HG03575 (cell line): ENCODE measurements around the gene IL1R1.
A peak's percentile ranks its signal among the peaks of the same experiment; 100 is the strongest.
"Not testable (repeated sequence)": the region's sequence is repeated elsewhere in the genome, so short reads cannot be mapped to it uniquely, and the experiment has no call there.

ENCODE experiments used
- ATAC-seq: cut with Tn5 transposase; IDR thresholded peaks from one replicate; pipeline ENCODE4 v1.9.1; 2021; ENCODE audit not compliant: unreplicated experiment, insufficient number of reproducible peaks, low FRiP score; ENCODE audit errors: extremely low read depth

IL1R1 gene, protein sequence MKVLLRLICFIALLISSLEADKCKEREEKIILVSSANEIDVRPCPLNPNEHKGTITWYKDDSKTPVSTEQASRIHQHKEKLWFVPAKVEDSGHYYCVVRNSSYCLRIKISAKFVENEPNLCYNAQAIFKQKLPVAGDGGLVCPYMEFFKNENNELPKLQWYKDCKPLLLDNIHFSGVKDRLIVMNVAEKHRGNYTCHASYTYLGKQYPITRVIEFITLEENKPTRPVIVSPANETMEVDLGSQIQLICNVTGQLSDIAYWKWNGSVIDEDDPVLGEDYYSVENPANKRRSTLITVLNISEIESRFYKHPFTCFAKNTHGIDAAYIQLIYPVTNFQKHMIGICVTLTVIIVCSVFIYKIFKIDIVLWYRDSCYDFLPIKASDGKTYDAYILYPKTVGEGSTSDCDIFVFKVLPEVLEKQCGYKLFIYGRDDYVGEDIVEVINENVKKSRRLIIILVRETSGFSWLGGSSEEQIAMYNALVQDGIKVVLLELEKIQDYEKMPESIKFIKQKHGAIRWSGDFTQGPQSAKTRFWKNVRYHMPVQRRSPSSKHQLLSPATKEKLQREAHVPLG

DNA sequence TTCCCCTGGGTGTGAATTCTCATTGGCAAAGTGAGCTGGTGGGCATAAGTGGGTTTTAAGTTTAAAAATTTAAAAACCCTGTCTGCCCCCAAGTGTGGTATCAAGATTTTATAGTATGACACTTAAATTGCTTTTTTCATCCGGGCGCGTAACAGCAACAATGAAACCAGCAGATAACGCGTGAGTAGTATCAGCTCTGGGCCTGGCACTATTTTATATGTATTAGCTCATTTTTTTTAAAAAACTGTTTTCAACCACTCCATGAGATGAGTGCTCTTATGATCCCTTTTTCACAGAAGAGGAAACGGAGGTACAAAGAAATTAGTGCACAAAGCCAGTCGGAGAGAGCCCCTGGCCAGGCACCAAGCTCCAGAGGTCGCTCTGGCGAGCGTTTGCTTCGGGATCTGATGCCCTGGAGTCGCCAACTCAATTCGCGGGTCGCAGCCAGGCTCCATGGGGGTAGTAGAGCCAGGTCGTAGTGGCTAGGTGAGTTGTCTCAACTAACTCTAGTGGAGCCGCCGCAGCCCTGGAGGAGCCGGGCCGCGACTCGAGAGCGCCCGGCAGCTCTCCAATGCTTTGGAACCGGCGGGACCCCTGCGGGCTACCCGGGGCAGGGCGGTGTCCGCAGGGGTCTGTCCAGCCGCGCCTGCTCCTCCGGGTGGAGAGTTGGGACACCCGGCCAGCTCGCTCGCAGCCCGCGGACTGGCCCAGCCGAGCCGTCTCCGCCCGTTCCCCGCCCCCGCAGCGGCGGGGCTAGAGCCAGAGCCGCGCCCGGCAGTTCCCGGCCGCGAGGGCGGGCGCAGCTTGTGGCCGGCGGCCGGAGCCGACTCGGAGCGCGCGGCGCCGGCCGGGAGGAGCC lies at the start of gene IL1R1:
Gene IL1R1, plus strand, starts transcription at position 777 of the 859 bp plus-strand sequence. CDS start 14,979 bp downstream, outside the sequence.
- ATAC-seq: no peak

DNA sequence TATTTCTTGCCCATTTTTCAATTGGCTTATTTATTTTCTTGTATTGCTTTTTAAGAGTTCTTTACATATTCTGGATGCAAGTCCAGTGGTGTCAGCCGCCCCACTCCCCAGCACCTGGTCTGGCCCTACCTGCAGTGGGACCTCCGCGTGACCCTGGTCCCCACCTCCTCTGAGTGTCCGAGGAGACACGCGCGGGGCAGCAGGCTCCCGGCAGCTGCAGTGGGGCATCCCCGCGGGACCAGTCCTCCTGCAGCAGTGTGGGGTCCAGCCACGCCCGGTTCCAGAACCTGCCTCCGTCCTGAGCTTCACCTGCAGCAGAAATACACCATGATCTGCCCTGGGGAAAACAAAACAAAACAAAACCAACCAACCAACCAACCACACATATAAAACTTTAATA lies 48.9 kb upstream of the IL1R1 start:
- ATAC-seq: no peak

DNA sequence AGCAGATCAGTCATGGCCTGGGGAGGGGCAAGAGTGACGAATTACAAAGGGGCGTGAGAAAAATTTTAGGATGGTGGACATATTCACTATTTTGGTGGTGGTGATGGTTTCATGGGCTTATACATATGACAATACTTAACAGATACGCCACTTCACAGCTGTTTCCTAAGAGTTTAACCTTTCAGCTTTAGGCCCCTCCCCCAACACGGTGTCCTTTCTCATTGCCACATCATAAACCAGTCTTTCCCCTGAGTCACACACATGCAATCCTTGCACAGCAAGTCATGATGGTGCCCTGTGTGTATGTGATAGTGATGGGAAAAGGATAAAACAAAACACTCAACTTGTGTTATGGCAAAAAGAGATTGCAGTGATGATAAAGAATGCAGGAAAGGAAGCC lies 47.6 kb upstream of the IL1R1 start:
- no peak for ATAC-seq

DNA sequence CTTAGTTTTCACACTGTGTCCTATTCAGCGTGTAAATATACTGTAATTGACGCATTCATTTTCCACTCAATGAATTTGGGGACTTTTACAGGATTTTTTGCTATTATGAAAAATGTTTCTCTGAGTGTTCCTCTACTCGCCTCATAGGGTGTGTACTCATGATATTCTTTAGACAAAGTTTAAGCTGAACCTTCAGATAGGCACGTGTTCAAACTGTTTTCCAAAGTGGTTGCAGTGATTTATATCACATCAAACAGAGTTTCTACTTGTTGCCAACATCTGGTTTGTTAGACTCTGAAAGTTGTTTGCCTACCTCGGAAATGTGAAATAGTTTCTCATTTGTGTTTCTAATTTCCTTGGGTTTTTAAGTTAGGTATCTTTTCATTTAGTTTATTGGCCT lies 46.4 kb upstream of the IL1R1 start:
- no peak for ATAC-seq

DNA sequence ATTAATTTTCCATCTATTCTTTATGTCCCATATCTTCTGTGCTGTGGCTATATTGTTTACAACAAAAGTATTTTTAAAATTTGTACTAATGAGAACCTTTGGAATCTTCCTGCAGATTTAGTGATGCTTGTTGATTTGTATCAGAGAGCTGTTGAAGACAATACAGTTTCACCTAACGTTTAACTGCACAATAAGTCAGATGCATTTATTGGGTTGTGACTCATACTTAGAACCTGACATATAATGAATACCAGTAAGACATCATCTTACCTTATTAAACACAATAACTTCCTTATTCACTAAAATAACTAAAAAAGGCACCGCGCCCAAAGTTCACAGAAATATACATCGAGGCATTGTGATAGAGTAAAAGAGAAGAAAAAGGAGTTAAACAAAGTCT lies 43.8 kb upstream of the IL1R1 start:
- ATAC-seq: no peak

DNA sequence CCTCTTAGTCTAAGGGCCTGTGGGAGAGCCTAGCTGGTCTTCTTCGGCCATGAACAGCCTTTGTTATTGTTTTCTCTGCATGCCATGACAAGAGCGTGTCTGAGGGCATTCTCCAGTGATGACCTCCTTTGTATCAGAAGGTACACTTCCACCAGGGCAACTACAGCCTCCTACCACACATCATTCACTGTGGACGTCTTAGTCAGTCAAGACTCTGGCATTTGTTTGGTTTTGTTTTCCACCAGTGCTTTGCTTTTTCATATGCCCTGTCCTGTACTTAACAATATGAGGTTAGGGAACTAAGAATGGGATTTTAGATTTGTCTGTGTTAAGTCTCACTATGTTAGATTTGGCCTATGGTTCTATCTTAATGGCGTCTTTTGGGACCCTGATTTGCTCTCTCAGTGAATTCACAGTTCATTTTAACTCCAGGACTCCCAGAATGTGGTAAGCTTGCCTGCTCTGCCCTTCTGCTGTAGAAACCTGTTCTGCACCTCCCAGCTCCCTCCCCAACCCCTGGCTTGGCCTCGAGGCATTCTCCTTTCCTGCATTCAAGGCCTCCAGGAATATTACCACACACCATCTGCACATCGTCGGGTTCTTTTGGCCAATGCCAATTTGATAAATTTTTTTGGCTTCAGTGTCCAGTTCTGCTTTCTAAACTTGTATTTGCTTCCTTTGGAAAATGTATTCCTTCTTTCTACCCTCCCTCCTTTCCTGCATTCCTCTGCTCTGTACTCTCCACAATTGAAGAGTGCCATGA lies 42.8 kb upstream of the IL1R1 start:
- no peak for ATAC-seq

DNA sequence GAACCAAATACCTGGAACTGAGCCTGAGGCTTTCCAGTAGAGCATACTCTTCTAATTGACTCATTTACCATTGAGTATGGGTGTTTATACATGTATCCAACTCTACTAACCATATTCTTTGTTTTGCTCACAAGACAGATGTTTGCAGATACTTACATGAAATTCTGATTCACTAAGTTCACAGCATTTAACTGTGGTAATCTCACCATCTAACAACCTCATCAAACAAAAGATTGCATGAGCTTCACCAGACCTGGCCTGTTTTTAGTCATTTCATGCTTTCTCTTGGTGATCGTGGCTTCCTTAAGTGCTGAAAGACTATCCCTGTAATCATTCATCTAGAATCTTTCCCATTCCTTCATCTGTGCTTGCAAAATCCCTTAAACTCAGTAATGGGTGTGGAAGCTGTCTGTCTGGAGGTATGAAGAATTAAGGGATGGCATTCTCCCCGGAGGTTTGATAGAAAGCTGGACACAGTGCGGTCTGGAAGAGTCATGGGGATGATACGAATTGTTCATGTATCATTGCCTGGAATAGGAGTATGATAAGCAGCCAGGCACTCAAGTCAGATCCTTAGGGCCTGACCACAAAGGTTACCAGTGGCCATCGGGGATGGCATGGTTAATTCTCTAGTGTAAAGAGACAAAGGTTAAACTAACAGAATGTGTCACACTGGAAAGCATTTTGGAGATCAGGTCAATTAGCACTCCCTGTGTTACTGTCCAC lies 42.0 kb upstream of the IL1R1 start:
- no peak for ATAC-seq

DNA sequence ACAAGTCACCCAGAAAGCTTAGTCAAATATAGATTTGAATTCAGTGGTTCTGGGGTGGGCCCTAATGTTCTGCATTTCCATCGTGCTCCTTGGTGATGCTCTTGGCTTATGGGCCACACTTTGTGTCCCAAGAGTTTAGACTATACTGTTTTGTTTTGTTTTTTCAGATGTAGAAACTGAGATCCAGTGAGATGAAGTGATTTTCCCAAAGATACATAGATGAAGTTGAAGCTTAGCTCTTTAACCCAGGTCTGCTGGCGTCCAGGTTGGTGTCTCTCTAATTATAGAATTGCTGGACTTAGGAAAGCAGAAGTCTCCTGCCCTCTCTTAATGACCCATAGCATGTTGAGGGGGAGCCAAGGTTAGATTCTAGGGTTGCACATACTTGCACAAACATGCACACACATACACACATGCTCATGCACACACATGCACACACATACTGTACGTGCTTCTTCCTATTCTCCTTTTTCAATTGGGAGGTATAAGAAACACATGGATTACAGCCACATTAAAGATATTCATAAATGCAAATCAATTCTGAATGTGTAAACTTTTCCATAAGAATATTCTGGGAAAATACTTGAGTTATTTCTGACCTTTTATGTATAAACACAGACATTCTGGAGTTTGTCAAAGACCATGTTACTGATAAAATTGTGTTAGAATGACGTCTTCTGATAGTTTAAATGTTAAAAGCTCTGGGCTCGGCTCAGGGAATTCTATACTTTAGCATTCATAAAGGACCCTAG lies 41.3 kb upstream of the IL1R1 start:
- no peak for ATAC-seq

DNA sequence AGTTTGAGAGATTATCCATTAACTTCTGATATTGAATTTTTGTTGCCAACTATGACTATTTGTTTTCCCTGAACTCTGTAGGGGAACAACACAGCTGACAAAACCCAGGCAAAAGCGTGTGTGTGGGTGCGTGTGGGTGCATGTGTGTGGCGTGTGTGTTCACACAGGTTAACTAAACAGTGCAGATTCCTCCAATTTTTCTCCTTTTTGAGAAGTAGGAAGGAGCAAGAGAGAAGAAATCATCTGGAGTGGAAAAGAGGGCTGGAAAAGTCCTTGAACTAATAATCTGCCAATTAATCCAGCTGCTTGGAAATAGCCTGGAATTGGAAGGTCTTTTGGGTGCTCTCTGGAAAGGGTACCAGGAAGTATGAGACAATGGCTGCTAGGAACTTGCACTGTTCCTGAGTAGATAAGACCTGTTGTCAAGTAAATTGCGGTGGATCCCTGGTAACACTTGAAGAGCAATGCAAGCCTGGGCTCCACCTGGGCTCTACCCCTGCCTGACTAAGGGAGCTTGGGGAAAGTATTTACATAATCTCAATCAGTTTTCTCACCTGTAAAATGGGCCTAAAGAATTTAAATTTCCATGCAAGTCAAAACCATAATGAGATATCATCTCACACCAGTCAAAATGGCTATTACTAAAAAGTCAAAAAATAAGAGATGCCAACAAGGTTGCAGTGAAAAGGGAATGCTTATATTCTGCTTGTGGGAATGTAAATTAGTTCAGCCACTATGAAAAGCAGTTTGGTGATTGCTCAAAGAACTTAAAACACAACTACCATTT lies 40.5 kb upstream of the IL1R1 start:
- no peak for ATAC-seq

DNA sequence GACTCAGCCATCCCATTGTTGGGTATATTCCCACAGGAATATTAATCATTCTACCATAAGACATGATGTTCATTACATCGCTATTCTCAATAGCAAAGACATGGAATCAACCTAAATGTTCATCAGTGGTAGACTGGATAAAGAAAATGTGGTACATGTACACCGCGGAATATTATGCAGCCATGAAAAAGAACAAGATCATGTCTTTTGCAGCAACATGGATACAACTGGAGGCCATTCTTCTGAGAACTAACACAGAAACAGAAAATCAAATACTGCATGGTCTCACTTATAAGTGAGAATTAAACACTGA lies 40.0 kb upstream of the IL1R1 start:
- not testable (repeated sequence) for ATAC-seq

DNA sequence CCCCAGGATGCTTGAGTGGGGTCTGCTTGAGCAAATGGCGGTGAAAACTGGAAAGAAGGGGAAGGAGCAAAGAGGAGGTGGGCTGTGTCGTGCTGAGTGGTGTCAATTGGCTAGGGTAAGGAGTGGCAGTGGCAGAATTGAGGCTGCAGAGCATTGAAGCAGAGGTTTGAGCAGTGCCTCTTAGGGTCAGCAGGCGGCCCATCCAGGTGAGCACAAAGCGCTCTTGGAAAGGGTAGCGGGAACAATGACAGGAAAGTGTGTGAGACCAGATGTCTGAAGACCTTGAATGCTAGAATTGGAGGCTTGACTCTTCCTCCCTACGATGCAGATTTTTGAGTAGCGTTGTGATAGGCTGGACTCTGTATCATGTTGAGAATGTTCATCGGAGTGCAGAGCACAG lies 39.3 kb upstream of the IL1R1 start:
- no peak for ATAC-seq

DNA sequence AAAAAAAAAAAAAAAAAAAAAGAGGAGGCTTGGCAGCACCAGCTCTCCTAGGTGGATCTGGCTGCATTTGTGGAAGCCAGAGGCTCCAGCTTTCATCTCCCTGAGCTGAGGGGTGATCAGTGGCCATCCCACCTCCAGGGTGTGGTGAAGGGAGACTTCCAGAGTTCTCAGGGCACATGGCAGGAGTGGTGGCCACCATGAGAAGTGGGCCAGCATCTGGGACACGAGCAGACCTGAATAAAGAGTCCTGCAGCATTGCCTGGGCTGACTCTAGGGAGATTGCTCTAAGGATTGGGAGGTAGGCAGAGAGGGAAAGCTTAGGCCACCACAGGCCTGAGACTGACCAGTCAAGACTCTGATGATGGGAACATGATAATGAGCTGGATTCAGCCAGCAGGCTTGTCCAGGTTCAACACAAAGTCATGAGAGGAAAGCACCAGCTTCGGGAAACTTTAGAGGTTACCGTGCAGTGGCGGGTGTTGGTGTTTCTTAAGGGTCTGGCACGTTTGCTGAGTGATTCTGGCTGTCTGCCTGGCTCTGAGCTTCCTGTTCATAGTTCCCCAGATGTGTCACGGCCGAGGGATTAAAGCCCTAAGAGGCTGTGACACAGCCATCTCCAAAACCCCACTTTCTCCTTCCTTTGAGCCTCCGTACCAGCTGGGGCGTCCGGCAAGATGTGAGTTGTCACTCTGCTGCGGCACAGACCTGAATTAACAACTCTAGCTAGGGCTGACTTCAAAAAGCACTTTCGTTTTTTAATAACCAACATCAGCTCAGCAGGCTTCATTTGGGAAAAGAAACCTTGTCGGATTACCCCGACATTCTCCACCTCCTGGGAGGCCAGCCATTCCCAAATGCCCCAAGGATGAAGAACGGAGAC lies 38.3 kb upstream of the IL1R1 start:
- ATAC-seq: peak; percentile 64

DNA sequence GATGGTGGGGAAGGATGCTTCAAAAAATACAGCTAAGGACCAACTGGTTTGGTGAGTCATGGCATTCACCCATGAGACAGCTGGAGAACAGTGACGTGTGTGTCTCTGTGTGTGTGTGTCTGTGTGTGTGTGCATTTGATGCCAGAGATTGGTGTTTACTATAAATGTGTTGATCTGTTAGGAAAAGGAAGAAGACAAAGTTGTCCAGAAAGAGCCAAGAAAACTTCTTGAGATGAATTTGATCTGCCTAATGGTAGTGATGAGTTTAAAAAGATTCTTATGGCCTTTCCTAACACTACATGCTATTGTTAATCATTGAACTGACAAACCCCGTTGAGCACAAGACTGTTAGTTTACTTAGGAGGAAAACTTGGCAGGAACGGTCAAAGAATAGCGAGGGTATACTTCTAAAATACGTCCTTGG lies 36.4 kb upstream of the IL1R1 start:
- ATAC-seq: no peak

DNA sequence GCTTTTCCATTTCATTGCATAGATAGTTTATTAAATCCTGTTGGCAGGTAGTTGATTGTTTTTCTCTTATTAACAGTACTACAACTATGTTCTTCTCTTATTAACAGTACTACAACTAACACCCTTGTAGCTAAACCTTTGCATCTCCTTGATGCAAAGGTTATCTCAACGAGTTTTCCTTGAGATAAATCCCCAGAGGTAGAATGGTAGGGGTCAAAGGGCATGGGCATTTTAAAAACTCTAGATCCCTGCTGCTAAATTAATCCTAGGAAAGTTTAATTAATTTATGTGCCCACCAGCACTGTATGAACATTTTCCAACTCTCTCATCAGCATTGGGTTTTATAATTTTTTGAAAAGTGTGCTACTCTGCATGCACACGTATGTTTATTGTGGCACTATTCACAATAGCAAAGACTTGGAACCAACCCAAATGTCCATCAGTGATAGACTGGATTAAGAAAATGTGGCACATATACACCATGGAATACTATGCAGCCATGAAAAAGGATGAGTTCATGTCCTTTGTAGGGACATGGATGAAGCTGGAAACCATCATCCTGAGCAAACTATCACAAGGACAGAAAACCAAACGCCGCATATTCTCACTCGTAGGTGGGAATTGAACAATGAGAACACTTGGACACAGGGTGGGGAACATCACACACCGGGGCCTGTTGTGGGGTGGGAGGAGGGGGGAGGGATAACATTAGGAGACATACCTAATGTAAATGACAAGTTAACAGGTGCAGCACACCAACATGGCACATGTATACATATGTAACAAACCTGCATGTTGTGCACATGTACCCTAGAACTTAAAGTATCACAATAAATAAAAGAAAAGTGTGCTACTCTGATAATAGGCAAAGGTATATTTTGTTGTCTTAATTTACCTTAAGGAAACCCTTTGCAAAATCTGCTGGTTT lies 35.5 kb upstream of the IL1R1 start:
- not testable (repeated sequence) for ATAC-seq

DNA sequence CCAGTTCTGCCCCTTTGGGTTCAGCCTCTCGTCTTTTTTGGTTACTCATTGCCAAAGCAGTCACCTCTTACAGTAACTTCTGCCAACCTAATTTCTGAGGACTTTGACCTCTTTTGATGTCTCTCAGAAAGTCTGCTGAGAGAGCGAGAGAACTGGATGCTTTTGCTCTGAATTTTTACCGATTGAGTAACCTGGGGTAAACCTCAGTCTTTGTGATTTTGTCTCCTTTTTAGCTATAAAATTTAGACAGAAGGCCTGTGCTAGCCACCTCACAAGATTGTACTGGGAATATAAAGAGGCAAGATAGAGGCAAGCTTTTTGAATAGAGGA lies 34.8 kb upstream of the IL1R1 start:
- no peak for ATAC-seq

DNA sequence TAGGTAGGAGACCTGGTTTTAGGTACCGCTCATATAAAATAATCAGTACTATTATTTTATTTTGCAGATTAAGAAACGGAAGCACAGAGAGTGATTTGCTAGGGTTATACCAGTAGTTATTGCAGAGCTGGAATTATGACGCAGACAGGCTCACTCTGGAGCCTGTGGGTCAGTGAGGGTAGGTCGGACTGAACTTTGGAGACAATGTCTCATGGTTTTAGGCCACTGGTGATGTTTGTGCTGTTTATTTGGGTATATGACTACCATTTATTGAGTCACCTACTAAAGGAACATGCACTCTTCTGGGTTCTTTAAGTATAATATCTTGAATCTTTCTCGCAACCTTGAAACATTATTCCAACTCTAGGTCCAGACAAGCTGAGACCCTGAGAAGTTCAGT lies 33.5 kb upstream of the IL1R1 start:
- no peak for ATAC-seq
